Esophagus muscularis mucosa (tissue), 4 donors: Measurements from ENCODE around the gene PXDN. TPM values are rescaled to one million over a fixed set of nuclear protein-coding genes. Genes with fewer than 3 reads are reported as not detected.

ENCODE experiments used
- DNase-seq: peaks from one replicate; pipeline ENCODE4 v3.0.0-alpha.2; 2017; ENCODE audit errors: extremely low spot score
- H3K27ac ChIP-seq, 4 donors: fragments of 200-600 bp; sonication (generic); replicated peaks in 1 of 4; 1 replicate in 3 of 4; 2 replicates in 1 of 4; pipeline ENCODE4 v1.5.1; 2016 to 2019; ENCODE audit warnings: mild to moderate bottlenecking in 1 of 4
- H3K27me3 ChIP-seq, 4 donors: fragments of 200-600 bp; sonication (generic); one replicate each; pipeline versions ENCODE4 v1.5.1 to v1.6.0; 2016 to 2019
- H3K36me3 ChIP-seq, 4 donors: fragments of 200-600 bp; sonication (generic); one replicate each; pipeline ENCODE4 v1.5.1; 2016 to 2019
- H3K4me1 ChIP-seq, 4 donors: fragments of 200-600 bp; sonication (generic); one replicate each; pipeline ENCODE4 v1.5.1; 2016 to 2019
- H3K4me3 ChIP-seq, 4 donors: fragments of 200-600 bp; sonication (generic); 1 replicate in 2 of 4; 2 replicates in 2 of 4; pipeline ENCODE4 v1.5.1; 2016 to 2019; ENCODE audit warnings: mild to moderate bottlenecking in 4 of 4, moderate library complexity in 1 of 4
- H3K9me3 ChIP-seq, 4 donors: fragments of 200-600 bp; sonication (generic); 1 replicate in 3 of 4; 2 replicates in 1 of 4; pipeline ENCODE4 v1.5.1; 2016 to 2019
- EP300 ChIP-seq: sonication (generic); formaldehyde crosslinking; IDR thresholded peaks from one replicate; pipeline ENCODE4 v1.6.1; 2017; ENCODE audit warnings: antibody characterized with exemption
- POLR2A ChIP-seq: fragments of 450-650 bp; IDR thresholded peaks from one replicate; pipeline ENCODE4 v1.6.1; 2017; ENCODE audit warnings: antibody characterized with exemption, moderate library complexity, mild to moderate bottlenecking, low read depth
- POLR2AphosphoS5 ChIP-seq, 2 donors: sonication (generic); formaldehyde crosslinking; IDR thresholded peaks; one replicate each; pipeline ENCODE4 v1.6.1; 2017; ENCODE audit warnings: antibody characterized with exemption in 2 of 2
- WGBS: methylation state at CpG from one replicate; pipeline ENCODE4 v1.1.5; 2018; 5-methylcytosine and 5-hydroxymethylcytosine counted together
- intact Hi-C: fragments of 100-400 bp; cut with DNase I; formaldehyde crosslinking; loops from one replicate; pipeline ENCODE4 v1.15.1; 2023
- total RNA-seq, 4 donors: library from RNA; depleted of rRNA; stranded (reverse); fragments of >200 nt; gene quantifications; one replicate each; pipeline versions ENCODE4 v1.1.0 to v1.2.1, GENCODE V29; 2016
- TF ChIP-seq, protein P1 (sequence below), 3 experiments: fragments of 200-600 bp in 2 of 3; fragments of 450-650 bp in 1 of 3; sonication (generic) in 2 of 3; IDR thresholded peaks; one replicate each; pipeline ENCODE4 v1.5.1; 2017 to 2019; ENCODE audit warnings: antibody characterized with exemption in 3 of 3, mild to moderate bottlenecking in 2 of 3, moderate library complexity in 1 of 3

The PXDN gene
- total RNA-seq, 4 donors from 2014 or later, result 19.9 to 81.6 (median 50.1) TPM

DNA sequence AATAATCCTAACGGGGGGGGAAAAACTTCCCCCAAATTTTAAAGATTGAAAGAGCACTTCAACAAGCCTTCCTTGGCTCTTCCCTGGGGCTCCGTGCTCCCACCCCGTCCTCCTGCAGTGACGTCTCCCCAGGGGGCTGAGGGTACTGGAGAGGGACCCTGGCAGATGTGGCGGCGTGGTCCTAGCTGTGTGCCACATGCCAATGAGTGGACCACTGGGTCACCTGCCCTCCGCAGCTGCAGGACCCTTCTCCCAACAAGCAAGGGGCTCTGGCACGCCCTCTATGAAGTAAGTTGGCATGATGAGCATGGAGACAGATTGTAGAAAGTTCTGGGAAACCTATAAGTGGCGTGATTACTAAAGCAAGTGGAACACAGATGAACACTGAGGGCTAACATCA, 46.7 kb downstream of the PXDN start:
- Histone ChIP-seq H3K4me3 (no peak overlapping the region), H3K27me3 (no peaks in the 10 kb centered on the region), H3K9me3 (no peaks in the 10 kb centered on the region), H3K27ac (no peak overlapping the region), H3K4me1 (peaks cover 0 to 11% (median 0%) of the 10 kb centered on the region in 4 donors), H3K36me3 (peaks cover 0 to 2% (median under 1%) of the 10 kb centered on the region in 4 donors)
- no peak for DNase-seq
- intact Hi-C loops, result no loop called here
- TF ChIP-seq EP300 (no peak), POLR2AphosphoS5 (IDR thresholded peaks at IDR 0.05) (no peak), POLR2A (no peak)
- TF ChIP-seq, protein P1, sequence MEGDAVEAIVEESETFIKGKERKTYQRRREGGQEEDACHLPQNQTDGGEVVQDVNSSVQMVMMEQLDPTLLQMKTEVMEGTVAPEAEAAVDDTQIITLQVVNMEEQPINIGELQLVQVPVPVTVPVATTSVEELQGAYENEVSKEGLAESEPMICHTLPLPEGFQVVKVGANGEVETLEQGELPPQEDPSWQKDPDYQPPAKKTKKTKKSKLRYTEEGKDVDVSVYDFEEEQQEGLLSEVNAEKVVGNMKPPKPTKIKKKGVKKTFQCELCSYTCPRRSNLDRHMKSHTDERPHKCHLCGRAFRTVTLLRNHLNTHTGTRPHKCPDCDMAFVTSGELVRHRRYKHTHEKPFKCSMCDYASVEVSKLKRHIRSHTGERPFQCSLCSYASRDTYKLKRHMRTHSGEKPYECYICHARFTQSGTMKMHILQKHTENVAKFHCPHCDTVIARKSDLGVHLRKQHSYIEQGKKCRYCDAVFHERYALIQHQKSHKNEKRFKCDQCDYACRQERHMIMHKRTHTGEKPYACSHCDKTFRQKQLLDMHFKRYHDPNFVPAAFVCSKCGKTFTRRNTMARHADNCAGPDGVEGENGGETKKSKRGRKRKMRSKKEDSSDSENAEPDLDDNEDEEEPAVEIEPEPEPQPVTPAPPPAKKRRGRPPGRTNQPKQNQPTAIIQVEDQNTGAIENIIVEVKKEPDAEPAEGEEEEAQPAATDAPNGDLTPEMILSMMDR (IDR thresholded peaks at IDR 0.05), result no peak
- 93% methylated on average over 9 of the region's 9 CpGs for WGBS

DNA sequence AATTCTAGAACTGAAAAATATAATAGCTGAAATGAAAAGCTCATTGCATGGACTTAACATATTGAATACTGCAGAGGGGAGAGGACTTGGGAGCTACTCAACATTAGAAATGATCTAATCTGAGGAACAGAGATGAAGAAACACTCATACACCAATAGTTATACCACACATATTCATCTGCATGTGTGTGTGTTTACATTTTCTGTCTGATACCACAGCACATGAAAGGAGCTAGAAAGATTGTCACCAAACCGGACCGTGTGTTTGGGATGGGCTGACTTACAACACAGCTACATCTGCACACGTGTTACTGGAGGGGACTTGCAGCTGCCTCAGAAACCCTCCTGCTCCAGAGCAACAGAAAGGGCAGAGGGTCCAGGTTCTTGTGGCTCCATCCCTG, 47.8 kb downstream of the PXDN start:
- no peak overlapping the region for H3K4me3 ChIP-seq
- TF ChIP-seq EP300, result no peak
- TF ChIP-seq, protein P1 (IDR thresholded peaks at IDR 0.05), result no peak
- 95% methylated on average over 3 of the region's 3 CpGs for WGBS

DNA sequence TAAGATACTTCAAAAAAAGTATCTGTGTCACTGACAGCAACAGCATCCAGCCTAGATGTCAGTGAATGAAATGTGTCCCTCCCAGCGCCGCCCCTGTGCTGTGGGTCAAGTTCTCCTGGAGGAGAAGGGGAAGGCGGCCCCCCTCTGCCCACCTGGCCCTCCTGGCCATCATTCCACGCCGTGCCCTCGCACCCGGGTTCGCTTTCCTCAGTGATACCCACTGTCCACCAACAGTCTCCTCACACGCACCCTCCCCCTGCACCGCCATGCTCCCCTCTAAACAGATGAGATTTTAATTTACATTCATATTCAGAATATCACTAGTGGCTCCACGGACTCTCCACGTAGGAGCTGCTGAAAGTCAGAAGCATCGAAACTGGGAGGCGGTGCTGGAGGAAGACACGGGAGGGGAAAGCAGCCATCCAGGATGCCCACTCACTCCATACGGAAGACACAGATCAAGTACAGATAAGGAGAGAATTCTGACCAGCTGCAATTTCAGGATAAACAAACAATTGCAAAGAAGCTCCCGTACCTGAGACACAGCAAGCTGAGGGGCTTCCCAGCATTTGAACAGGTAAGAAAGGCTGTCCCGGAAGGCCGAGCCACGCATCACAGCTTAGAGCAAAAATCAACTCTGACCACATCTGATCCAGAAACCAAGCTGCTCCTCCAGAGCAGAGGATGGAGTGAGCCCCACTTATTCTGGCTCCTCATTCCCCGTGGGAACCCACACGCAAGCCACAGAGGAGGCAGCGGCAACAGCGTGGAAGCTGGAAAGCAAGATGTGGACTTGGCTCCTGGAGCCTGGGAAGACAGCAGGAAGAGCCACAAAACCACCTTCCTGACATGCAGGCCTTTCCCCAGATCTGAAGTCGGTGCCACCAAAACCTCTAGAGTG, 49.7 kb downstream of the PXDN start:
- no peaks in the 10 kb centered on the region for H3K27me3 ChIP-seq
- DNase-seq, result no peak
- no peak overlapping the region for H3K4me3 ChIP-seq
- H3K36me3 ChIP-seq, result peaks cover 0 to 23% (median 10%) of the 10 kb centered on the region in 4 donors
- H3K27ac ChIP-seq, result no peak overlapping the region
- WGBS, result 89% methylated on average over 25 of the region's 25 CpGs
- peaks cover 0 to 11% (median 0%) of the 10 kb centered on the region in 4 donors for H3K4me1 ChIP-seq
- no peak for TF ChIP-seq EP300
- TF ChIP-seq POLR2AphosphoS5 (IDR thresholded peaks at IDR 0.05), result no peak
- TF ChIP-seq POLR2A, result no peak
- TF ChIP-seq, protein P1 (IDR thresholded peaks at IDR 0.05), result no peak
- intact Hi-C loops, result no loop called here
- no peaks in the 10 kb centered on the region for H3K9me3 ChIP-seq

More for the DNA sequence above, 47.8 kb downstream of the PXDN start:
- Histone ChIP-seq H3K36me3 (peaks cover 0 to 14% (median 7%) of the 10 kb centered on the region in 4 donors), H3K9me3 (no peaks in the 10 kb centered on the region), H3K27me3 (no peaks in the 10 kb centered on the region), H3K4me1 (peaks cover 0 to 11% (median 0%) of the 10 kb centered on the region in 4 donors), H3K27ac (no peak overlapping the region)
- intact Hi-C loops, result no loop called here
- DNase-seq, result no peak

DNA sequence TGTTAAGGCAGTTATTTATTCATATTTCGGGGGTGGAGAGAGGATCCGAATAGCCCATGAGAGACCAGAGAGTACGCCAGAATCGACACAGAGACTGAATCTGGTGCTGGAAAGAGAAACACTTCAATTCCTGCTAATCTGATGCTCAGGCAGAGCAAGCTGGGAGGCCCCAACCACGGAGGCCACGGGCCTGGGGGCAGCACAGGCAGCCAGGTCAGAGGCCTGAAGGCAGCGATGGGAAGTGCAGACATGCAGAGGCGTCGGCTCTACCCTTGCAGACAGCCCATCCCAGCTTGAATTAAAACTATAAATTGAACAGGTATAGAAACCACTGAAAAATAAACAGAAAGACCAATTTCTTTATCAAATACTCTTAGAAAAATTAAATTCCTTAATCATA, 50.6 kb downstream of the PXDN start:
- WGBS, result 88% methylated on average over 9 of the region's 9 CpGs

More for the DNA sequence above, 50.6 kb downstream of the PXDN start:
- Histone ChIP-seq H3K27me3 (no peaks in the 10 kb centered on the region), H3K4me1 (peaks cover 0 to 7% (median 0%) of the 10 kb centered on the region in 4 donors), H3K36me3 (peaks cover 0 to 32% (median 12%) of the 10 kb centered on the region in 4 donors), H3K4me3 (no peak overlapping the region), H3K9me3 (no peaks in the 10 kb centered on the region), H3K27ac (no peak overlapping the region)
- intact Hi-C loops, result no loop called here
- TF ChIP-seq POLR2A (no peak), EP300 (no peak), POLR2AphosphoS5 (IDR thresholded peaks at IDR 0.05) (no peak)
- TF ChIP-seq, protein P1 (IDR thresholded peaks at IDR 0.05), result no peak
- no peak for DNase-seq
